ENCODE measurements around the gene POLE.

POLE gene

GRCh38 chr12:132624186-132624855, 62.8 kb downstream of the POLE start:
- no peak for DNase-seq

GRCh38 chr12:132623072-132623869, 63.9 kb downstream of the POLE start:
- DNase-seq: no peak

GRCh38 chr12:132622437-132623071, 64.6 kb downstream of the POLE start:
- DNase-seq: no peak

- DNase-seq: no peak
Measured at GRCh38 chr12:132621657-132622435, 65.3 kb downstream of the POLE start.

GRCh38 chr12:132620899-132621656, 66.1 kb downstream of the POLE start:
- DNase-seq: no peak

- DNase-seq: no peak
Measured at GRCh38 chr12:132620113-132620898, 66.8 kb downstream of the POLE start.

- DNase-seq: no peak
Measured at GRCh38 chr12:132619386-132620112, 67.6 kb downstream of the POLE start.

- DNase-seq: no peak
Measured at GRCh38 chr12:132619071-132619385, 68.1 kb downstream of the POLE start.

- no peak for DNase-seq
Measured at GRCh38 chr12:132618683-132619043, 68.5 kb downstream of the POLE start, which contains the start of gene P2RX2. Gene P2RX2 (plus strand): TSS chr12:132618776. CDS start chr12:132618817, 41 bp downstream.

GRCh38 chr12:132617822-132618682, 69.1 kb downstream of the POLE start:
- no peak for DNase-seq

- DNase-seq: no peak
Measured at GRCh38 chr12:132617135-132617701, 69.9 kb downstream of the POLE start.

- DNase-seq: no peak
Measured at GRCh38 chr12:132615579-132616038, 71.5 kb downstream of the POLE start.

- DNase-seq: peak; percentile 76
Measured at GRCh38 chr12:132614861-132615578, 72.1 kb downstream of the POLE start.

GRCh38 chr12:132614029-132614428, 73.1 kb downstream of the POLE start:
- DNase-seq: no peak

- DNase-seq: no peak
Measured at GRCh38 chr12:132611620-132612019, 75.5 kb downstream of the POLE start.

GRCh38 chr12:132610866-132611602, 76.1 kb downstream of the POLE start:
- no peak for DNase-seq

- no peak for DNase-seq
Measured at GRCh38 chr12:132610051-132610759, 76.9 kb downstream of the POLE start, which contains the start of gene LRCOL1. Gene LRCOL1 (minus strand): TSS chr12:132610582. CDS start chr12:132606251, 4,331 bp downstream.
